ENCODE measurements around the gene CEP70.
"Not testable (repeated sequence)": the region's sequence is repeated elsewhere in the genome, so short reads cannot be mapped to it uniquely, and the experiment has no call there.

Gene CEP70

GRCh38 chr3:138470687-138471086, 123.4 kb downstream of the CEP70 start:
- DNase-seq (ENCODE audit: low spot score), result no peak

DNA sequence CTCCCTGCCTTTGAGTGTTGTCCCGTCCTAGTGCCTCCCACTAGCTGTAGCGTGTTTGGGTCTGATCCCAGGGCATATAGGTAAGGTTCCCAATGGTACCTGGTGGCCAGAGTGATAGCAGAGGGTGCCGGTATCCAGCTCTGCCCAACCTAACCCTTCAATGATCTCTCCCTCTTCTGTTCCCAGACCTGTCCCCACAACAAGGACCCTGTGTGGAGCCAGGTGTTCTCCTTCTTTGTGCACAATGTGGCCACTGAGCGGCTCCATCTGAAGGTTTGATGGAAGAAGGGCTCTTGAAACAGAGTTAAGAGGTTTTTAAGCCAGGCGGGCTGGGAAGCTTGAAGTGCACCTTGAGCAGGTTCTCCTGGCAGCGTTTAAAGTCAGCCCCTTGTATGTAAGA, 124.2 kb downstream of the CEP70 start:
- no peak for DNase-seq (ENCODE audit: low spot score)

DNA sequence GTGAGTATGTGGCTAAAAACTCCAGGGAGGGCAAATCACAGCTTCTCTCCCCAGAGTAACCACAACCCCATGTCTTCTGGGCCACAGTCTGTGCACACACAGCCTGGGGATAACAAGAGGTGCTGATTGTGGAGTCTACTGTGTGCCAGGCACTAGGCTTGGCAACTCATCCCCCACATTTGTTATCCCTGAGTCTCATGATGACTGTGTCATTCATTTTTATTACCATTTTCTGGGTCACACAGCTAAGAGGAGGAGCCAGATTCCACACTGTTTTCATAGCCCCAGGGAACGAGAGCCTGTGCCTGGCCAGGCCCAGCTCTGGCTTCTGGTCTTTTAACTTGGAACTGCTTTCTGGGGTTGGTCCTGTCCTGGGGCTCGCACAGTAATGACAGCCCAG, 125.2 kb downstream of the CEP70 start:
- DNase-seq (ENCODE audit: low spot score), result no peak

GRCh38 chr3:138468451-138468850, 125.6 kb downstream of the CEP70 start:
- DNase-seq (ENCODE audit: low spot score), result no peak

GRCh38 chr3:138467931-138468330, 126.1 kb downstream of the CEP70 start:
- no peak for DNase-seq (ENCODE audit: low spot score)

DNA sequence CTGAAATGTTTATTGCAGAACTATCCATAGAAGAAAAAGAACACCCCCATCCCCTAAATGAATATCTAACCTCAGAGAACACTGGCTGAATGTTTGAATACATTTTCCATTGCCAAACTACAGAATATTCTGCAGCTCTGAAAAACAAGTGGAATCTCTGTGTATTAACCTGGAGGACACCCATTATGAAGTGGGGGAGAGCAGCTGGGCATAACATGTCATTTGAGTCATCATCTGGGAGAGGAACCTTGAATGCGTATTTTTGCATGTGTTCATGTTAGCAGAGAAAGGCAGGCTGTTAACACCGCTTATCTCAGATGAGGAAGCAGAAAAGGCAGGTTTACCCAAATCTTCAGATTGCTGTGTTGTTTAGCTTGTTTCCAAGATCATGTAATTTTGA, 128.1 kb downstream of the CEP70 start:
- no peak for DNase-seq (ENCODE audit: low spot score)

DNA sequence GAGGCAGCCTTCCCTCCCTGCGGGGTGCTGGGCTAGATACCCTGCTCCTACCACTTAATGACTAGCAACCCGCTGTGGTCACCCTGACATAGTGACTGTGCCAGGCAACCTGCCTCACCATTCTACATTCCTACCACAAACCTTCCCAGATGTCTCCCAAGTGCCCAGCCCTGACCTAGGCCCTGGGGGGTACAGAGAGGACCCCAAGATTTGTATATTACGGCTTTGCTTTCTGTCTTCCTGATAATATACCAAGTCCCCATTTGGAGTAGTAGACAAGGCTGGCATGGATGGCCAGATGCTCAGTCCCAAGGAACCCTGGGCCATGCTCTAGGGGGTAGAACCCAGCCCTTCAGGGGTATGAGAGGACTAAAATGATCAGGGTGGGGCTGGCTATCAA, 128.6 kb downstream of the CEP70 start:
- no peak for DNase-seq (ENCODE audit: low spot score)

DNA sequence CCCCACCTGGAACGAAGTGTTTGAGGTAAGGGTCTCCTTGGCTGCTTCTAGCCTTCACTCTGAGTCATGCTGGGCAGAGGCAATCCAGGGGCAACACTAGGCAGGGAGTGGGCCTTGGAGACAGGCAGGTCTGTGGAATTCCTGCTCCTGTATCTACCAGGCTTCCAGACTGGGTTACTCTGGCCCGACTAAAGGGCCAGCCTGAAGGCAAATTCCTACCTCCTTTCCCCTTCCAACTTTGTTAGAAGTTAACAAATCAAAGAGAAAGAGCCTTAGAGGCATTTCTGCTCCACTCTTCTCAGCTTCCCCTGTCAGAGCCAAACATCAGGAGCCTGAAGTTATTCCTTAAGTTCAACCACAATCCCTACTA, 129.6 kb downstream of the CEP70 start:
- DNase-seq (ENCODE audit: low spot score), result no peak

- no peak for DNase-seq (ENCODE audit: low spot score)
Observed at GRCh38 chr3:138463724-138464490, 130.2 kb downstream of the CEP70 start.

- DNase-seq (ENCODE audit: low spot score), result no peak
Observed at GRCh38 chr3:138461896-138462295, 132.2 kb downstream of the CEP70 start.

DNA sequence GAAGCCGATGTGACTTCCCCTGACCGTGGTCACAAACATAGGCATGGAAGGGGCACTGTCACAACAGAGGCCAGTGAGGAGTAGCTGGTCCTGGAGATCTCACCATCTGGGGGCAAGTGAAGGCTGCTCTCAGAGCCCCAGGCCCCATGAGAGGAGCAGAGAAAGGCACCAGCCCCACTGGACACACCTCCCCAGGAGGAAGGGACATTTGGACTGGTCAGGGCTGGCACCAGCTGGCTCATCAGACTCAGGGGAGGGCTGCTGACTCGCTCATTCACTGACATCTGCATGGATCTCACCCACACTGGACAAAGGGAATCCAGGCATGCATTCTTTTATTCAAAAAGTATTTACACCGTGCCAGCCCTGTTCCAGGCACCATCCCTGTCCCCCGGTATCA, 132.8 kb downstream of the CEP70 start:
- no peak for DNase-seq (ENCODE audit: low spot score)

- no peak for DNase-seq (ENCODE audit: low spot score)
Observed at GRCh38 chr3:138460536-138461205, 133.4 kb downstream of the CEP70 start.

- DNase-seq (ENCODE audit: low spot score), result no peak
Observed at GRCh38 chr3:138459619-138460535, 134.2 kb downstream of the CEP70 start.

GRCh38 chr3:138458774-138459499, 135.1 kb downstream of the CEP70 start:
- DNase-seq (ENCODE audit: low spot score), result no peak

GRCh38 chr3:138457863-138458735, 136.0 kb downstream of the CEP70 start:
- no peak for DNase-seq (ENCODE audit: low spot score)

DNA sequence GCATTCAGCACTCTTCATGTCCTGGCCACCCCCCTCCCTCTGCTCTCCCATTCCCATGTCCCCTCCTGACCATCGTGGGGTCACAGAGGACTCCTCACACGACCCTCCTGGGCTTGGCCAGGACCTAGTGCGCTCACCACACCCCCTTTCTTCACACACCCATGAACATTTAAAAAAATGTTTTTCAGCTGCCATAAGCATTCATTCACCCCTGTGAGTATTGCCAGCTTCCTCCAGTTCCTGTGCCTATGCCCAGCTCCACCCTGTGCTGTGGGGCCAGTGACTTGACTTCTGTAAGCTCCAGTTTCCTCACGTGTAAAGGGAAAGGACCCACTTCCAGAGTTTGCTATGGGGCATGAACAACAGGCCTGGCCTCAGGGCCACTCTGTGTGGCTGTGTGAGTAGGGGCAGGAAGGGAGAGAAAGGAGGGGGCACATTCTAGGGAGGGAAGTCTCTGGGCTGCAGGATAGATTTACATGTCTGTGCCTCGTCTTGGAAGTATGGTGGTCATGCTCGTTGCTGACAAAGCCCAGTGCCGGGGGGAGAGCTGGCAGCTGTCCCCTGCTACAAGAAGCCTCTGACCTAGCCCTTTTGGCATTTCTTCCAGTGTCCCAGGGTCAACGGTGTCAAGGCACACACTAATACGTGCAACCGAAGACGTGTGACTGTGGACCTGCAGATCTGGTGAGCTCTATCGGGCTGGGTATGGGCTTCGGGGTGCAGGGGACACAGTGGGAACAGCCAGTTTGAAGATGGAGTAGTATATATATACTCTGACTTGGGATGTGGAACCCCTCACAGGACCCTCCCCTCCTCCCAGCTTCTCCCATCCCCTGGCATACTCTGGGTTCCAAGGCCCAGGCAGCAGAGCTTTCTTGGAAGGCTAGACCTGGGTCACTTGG, 136.8 kb downstream of the CEP70 start:
- DNase-seq (ENCODE audit: low spot score), result no peak

DNA sequence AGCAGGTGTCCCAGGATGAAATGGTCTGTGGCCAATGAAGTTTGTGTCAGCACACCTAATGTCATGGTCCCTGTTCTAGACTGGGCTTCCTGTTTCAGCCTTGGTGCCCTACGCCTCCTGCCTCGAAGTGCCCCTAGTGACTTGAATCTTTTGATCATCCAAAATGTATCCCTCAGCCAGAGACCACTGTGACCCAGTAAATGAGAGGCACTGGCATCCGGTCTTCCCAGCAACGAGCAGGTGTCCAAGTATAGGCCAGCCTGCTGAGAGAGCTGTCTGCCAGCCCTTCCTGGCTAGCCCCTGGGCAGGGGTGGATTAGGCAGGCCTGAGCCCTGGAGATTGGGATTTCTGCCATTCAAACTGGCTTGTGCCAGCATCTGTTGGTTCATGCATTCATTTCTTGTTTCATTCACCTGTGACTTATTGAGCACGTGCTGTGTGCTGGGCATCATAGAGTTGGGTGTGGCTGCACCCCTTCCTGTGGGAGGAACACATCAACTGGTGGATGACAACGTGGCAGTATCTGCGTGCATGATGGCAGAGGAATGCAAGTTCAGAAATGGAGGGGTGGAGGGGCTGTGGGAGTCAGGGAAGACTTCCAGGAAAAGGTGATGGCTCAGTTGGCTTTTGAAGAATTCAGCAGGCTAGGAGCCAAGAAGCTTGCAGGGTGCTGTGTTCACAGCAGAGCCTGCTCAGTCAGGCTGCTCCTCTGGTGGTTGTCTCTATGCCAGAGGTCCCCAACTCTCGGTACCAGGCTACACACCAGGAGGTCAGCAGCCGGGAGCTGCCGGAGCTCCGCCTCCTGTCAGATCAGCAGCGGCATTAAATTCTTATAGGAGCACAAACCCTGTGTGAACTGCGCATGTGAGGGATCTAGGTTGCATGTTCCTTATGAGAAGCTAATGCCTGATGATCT, 138.0 kb downstream of the CEP70 start:
- no peak for DNase-seq (ENCODE audit: low spot score)

DNA sequence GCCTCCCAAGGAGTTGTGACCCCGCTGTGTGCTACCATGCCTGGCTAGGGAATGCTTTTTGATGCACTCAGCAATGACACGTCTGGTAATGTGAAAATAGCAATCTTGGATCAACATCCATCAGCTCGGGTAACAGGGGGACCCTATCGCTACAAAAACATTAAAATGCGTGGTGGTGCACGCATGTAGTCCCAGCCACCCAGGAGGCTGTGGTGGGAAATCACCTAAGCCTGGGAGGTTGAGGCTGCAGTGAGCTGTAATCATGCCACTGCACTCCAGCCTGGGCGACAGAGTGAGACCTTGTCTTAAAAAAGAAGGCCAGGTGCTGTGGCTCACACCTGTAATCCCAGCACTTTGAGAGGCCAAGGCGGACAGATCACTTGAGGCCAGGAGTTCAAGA, 140.1 kb downstream of the CEP70 start:
- DNase-seq (ENCODE audit: low spot score), result not testable (repeated sequence)

- DNase-seq (ENCODE audit: low spot score), result no peak
Observed at GRCh38 chr3:138452436-138452835, 141.6 kb downstream of the CEP70 start.

Data from CD4-positive, alpha-beta T cell treated with Interleukin-6 at 100 ng/mL for 8 hours (primary cell).